Vagina (tissue), 2 donors: ENCODE data around the gene CATSPERD. TPM values are rescaled to one million over a fixed set of nuclear protein-coding genes. Genes with fewer than 3 reads are reported as not detected.

ENCODE experiments used
- DNase-seq, 2 donors: peaks; one replicate each; pipeline ENCODE4 v3.0.0-alpha.2; 2017; ENCODE audit errors: extremely low spot score in 2 of 2
- H3K27ac ChIP-seq: fragments of 200-600 bp; sonication (generic); one replicate; pipeline ENCODE4 v1.5.1; 2019
- H3K27me3 ChIP-seq: fragments of 200-600 bp; sonication (generic); one replicate; pipeline ENCODE4 v1.5.1; 2019
- H3K36me3 ChIP-seq, 2 donors: fragments of 200-600 bp; sonication (generic); one replicate each; pipeline ENCODE4 v1.5.1; 2017 to 2019
- H3K4me1 ChIP-seq: fragments of 200-600 bp; sonication (generic); one replicate; pipeline ENCODE4 v1.5.1; 2019
- H3K4me3 ChIP-seq, 2 donors: fragments of 200-600 bp; sonication (generic); 1 replicate in 1 of 2; 2 replicates in 1 of 2; pipeline ENCODE4 v1.5.1; 2016 to 2019
- H3K9me3 ChIP-seq: fragments of 200-600 bp; sonication (generic); one replicate; pipeline ENCODE4 v1.5.1; 2019
- POLR2A ChIP-seq, 2 donors: fragments of 450-650 bp; IDR thresholded peaks; one replicate each; pipeline ENCODE4 v1.6.1; 2017; ENCODE audit warnings: antibody characterized with exemption in 2 of 2, mild to moderate bottlenecking in 2 of 2, moderate library complexity in 2 of 2
- POLR2AphosphoS5 ChIP-seq, 2 donors: sonication (generic); formaldehyde crosslinking; IDR thresholded peaks; one replicate each; pipeline ENCODE4 v1.9.0; 2017; ENCODE audit warnings: antibody characterized with exemption in 2 of 2, mild to moderate bottlenecking in 2 of 2, low read depth in 1 of 2; ENCODE audit not compliant: insufficient read depth in 1 of 2
- intact Hi-C: fragments of 100-400 bp; cut with DNase I; formaldehyde crosslinking; loops from one replicate; pipeline ENCODE4 v1.15.1; 2023
- total RNA-seq: library from RNA; depleted of rRNA; stranded (reverse); fragments of >200 nt; gene quantifications from one replicate; pipeline ENCODE4 v1.2.3, GENCODE V29; 2016
- TF ChIP-seq, protein P1 (sequence below), 3 experiments: fragments of 450-650 bp in 2 of 3; fragments of 200-600 bp in 1 of 3; sonication (generic) in 1 of 3; IDR thresholded peaks; one replicate each; pipeline ENCODE4 v1.5.1; 2017 to 2019; ENCODE audit warnings: antibody characterized with exemption in 3 of 3, mild to moderate bottlenecking in 2 of 3, moderate library complexity in 2 of 3

CATSPERD gene
- total RNA-seq, 1 donor from 2014 or later: not detected

DNA sequence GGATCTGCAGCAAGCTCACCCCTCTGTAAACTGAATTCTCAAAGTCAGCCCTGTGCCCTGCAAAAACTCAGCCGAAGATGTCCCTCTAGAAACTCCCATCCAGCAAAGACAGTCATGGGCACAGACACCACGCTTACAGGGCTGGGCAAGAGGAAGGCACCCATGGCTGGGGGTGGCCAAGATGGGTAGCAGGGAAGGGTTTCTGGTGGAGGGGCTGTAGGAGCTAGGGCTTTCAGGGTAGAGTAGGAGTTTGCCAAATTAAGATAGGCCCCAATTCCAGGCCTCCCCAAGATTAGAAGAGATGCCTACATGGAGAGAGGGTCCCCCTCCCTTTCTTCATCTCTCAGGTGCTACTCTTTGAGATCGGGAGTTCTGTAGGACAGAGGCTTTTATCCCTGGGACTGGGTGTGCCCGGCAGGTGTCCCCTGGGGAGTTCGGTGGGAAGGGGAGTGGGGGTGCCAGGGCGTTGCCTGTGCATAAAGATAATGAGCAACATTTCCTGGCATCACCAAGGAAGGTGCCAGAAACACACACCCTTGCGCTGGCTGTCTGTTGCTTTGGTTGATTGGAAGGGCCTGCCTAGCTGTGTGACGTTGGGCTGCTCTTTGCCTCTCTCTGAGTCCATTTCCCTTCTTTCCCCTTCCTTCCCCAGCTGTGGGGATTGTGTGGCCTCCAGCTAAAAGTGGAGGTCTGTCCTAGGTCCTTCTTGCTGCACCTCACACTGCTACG lies 93.8 kb downstream of the CATSPERD start:
- Histone ChIP-seq H3K27ac (no peak overlapping the region), H3K4me3 (no peak overlapping the region), H3K27me3 (no peaks in the 10 kb centered on the region), H3K4me1 (no peaks in the 10 kb centered on the region), H3K36me3 (no peaks in the 10 kb centered on the region), H3K9me3 (no peaks in the 10 kb centered on the region)
- no peak for DNase-seq
- TF ChIP-seq, protein P1, sequence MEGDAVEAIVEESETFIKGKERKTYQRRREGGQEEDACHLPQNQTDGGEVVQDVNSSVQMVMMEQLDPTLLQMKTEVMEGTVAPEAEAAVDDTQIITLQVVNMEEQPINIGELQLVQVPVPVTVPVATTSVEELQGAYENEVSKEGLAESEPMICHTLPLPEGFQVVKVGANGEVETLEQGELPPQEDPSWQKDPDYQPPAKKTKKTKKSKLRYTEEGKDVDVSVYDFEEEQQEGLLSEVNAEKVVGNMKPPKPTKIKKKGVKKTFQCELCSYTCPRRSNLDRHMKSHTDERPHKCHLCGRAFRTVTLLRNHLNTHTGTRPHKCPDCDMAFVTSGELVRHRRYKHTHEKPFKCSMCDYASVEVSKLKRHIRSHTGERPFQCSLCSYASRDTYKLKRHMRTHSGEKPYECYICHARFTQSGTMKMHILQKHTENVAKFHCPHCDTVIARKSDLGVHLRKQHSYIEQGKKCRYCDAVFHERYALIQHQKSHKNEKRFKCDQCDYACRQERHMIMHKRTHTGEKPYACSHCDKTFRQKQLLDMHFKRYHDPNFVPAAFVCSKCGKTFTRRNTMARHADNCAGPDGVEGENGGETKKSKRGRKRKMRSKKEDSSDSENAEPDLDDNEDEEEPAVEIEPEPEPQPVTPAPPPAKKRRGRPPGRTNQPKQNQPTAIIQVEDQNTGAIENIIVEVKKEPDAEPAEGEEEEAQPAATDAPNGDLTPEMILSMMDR (IDR thresholded peaks at IDR 0.05): no peak
- intact Hi-C loops: no loop called here

DNA sequence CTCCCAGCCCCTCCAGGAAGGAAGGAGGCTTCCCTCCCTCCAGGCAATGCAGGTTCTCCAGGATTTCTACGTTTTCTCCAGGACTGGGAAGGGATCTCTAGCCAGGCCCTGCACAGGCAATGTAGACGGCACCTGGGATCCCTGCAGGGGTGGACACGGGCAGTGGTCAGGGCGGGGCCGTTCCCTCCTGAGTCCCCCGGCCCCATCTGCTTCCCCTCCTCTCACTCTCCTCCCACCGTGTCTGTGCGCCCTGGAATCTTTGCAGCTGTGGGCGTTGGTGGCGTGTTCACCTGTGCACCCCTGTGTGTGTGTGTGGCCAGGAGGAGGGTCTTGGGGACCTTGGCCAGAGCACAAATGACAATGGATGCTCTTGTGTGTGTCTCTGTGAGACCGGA lies 94.4 kb downstream of the CATSPERD start:
- Histone ChIP-seq H3K4me3 (no peak overlapping the region), H3K4me1 (no peaks in the 10 kb centered on the region), H3K27ac (no peak overlapping the region), H3K9me3 (no peaks in the 10 kb centered on the region), H3K36me3 (no peaks in the 10 kb centered on the region), H3K27me3 (no peaks in the 10 kb centered on the region)
- TF ChIP-seq POLR2A (IDR thresholded peaks at IDR 0.05) (no peak), POLR2AphosphoS5 (IDR thresholded peaks at IDR 0.05; ENCODE audit: insufficient read depth in 1 of 2, low read depth in 1 of 2) (no peak)
- TF ChIP-seq, protein P1 (IDR thresholded peaks at IDR 0.05): no peak
- intact Hi-C loops: no loop called here
- no peak for DNase-seq

DNA sequence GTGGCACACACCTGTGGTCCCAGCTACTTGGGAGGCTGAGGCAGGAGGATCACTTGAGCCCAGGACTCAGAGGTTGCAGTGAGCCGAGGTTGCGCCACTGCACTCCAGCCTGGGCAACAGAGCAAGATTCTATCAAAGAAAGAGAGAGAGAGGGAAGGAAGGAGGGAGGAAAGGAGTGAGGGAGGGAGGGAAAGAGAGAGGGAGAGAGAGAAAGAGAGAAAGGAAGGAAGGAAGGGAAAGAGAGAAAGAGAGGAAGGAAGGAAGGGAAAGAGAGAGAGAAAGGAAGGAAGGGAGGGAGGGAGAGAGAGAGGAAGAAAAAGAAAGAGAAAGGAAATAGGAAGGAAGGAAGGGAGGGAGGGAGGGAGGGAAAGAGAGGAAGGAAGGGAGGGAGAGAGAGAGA lies 96.8 kb downstream of the CATSPERD start:
- intact Hi-C loops: no loop called here
- DNase-seq: no peak
- no peaks in the 10 kb centered on the region for H3K9me3 ChIP-seq
- H3K27me3 ChIP-seq: no peaks in the 10 kb centered on the region
- no peak overlapping the region for H3K4me3 ChIP-seq
- H3K27ac ChIP-seq: no peak overlapping the region
- TF ChIP-seq POLR2A (IDR thresholded peaks at IDR 0.05) (no peak), POLR2AphosphoS5 (IDR thresholded peaks at IDR 0.05; ENCODE audit: insufficient read depth in 1 of 2, low read depth in 1 of 2) (no peak)
- TF ChIP-seq, protein P1 (IDR thresholded peaks at IDR 0.05): no peak
- no peaks in the 10 kb centered on the region for H3K4me1 ChIP-seq
- H3K36me3 ChIP-seq: no peaks in the 10 kb centered on the region

DNA sequence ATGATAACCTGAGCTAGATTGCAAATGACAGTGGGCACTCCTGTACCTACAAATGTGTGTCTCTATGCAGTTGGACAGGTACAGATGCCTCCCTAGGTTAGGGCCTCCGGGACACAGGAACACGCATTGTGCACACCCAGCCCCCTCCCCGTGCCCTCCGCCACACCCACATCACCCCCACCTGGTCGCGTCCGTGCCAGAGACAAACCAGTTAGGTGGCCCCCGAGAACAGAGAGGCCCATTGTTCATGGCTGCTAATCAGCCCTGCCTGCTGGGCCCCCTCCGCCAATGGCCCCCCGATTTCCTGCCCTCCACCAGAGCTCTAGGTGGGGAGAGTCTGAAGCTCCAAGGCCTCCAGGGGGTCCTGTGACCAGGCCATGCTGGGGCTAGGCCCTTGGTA lies 98.2 kb downstream of the CATSPERD start:
- TF ChIP-seq POLR2A (IDR thresholded peaks at IDR 0.05) (no peak), POLR2AphosphoS5 (IDR thresholded peaks at IDR 0.05; ENCODE audit: insufficient read depth in 1 of 2, low read depth in 1 of 2) (no peak)
- TF ChIP-seq, protein P1 (IDR thresholded peaks at IDR 0.05): no peak
- Histone ChIP-seq H3K4me3 (no peak overlapping the region), H3K36me3 (no peaks in the 10 kb centered on the region), H3K27me3 (no peaks in the 10 kb centered on the region), H3K9me3 (no peaks in the 10 kb centered on the region), H3K27ac (no peak overlapping the region), H3K4me1 (no peaks in the 10 kb centered on the region)
- intact Hi-C loops: no loop called here
- no peak for DNase-seq

DNA sequence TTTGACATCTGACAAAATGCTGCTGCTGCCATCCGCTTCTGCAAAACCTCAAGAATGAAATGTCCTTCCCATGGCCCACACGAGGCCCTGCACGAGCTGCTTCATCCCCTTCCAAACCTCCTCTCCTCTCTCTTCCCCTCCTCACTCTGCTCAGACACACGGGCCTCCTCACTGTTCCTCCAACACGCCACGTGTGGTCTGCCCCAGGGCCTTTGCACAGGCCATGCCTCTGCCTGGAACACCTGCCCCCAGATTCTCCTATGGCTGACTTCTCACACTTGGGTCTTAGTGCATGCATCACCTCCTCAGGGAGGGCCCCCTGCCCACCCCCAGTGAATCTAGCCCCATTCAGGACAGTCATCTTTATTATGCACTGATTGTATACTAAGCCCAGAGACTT lies 100.3 kb downstream of the CATSPERD start:
- Histone ChIP-seq H3K36me3 (no peaks in the 10 kb centered on the region), H3K27ac (no peak overlapping the region), H3K27me3 (no peaks in the 10 kb centered on the region), H3K4me1 (no peaks in the 10 kb centered on the region), H3K4me3 (no peak overlapping the region), H3K9me3 (no peaks in the 10 kb centered on the region)
- DNase-seq: no peak
- no peak for TF ChIP-seq POLR2AphosphoS5 (IDR thresholded peaks at IDR 0.05; ENCODE audit: insufficient read depth in 1 of 2, low read depth in 1 of 2)
- TF ChIP-seq POLR2A (IDR thresholded peaks at IDR 0.05): no peak
- TF ChIP-seq, protein P1 (IDR thresholded peaks at IDR 0.05): no peak
- intact Hi-C loops: no loop called here
